GM21367 (cell line): Measurements from ENCODE around the gene USP35.
A peak's percentile ranks its signal among the peaks of the same experiment; 100 is the strongest.
"Not testable (repeated sequence)": the region's sequence is repeated elsewhere in the genome, so short reads cannot be mapped to it uniquely, and the experiment has no call there.

Experiments
- ATAC-seq: cut with Tn5 transposase; IDR thresholded peaks from one replicate; pipeline ENCODE4 v1.9.1; 2021; ENCODE audit not compliant: unreplicated experiment

The USP35 gene

DNA sequence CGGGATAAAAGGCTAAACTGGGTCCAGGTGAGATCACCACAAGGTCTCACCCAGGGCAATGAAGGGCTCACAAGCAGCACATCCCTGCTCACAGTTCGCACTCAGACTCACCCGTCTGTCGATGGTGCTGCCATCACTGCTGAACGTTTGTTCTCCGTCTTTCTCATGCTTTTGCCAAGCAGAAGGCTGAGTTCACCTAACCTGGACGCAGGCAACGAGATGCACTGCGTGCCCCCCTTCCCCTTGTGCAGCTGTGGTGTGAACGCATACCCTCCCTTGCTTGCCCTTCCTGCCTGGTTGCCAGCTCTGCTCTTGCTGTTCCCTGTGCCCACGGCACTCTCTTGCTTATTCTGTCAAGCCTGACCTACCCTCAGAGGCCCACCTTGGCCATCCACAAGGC is 18.3 kb upstream of the USP35 start:
- ATAC-seq, result no peak

- no peak for ATAC-seq
These were observed 17.7 kb upstream of the USP35 start for GRCh38 chr11:78170874-78171549.

DNA sequence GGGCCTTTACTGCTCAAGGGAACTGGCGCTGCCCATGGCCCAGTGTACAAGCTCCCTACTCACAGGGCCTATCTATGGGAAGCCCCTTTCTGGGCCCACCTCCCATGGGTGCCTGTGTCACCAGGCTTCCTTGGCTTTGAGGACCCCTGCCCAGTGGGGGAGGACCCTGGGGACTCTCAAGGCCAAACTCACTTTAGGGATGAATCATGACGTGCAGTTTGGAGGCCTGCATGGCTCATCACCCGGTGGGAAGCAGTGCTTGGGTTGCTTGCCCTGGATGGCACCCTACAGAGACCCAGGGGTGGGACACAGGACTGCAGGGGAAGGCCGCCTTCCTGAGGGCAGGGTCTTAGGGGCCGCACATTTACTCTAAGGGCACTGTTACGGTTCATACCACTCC is 16.8 kb upstream of the USP35 start:
- ATAC-seq, result no peak

DNA sequence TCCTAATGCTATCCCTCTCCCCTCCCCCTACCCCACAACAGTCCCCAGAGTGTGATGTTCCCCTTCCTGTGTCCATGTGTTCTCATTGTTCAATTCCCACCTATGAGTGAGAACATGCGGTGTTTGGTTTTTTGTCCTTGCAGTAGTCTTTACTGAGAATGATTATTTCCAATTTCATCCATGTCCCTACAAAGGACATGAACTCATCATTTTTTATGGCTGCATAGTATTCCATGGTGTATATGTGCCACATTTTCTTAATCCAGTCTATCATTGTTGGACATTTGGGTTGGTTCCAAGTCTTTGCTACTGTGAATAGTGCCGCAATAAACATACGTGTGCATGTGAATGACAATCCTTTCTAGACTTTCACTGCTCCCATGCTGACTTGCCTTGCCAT is 12.9 kb upstream of the USP35 start:
- not testable (repeated sequence) for ATAC-seq

- no peak for ATAC-seq
These were observed 12.0 kb upstream of the USP35 start for GRCh38 chr11:78176605-78177141.

- no peak for ATAC-seq
These were observed 11.5 kb upstream of the USP35 start for GRCh38 chr11:78177216-78177615.

GRCh38 chr11:78179459-78180071 is 9.2 kb upstream of the USP35 start:
- no peak for ATAC-seq

DNA sequence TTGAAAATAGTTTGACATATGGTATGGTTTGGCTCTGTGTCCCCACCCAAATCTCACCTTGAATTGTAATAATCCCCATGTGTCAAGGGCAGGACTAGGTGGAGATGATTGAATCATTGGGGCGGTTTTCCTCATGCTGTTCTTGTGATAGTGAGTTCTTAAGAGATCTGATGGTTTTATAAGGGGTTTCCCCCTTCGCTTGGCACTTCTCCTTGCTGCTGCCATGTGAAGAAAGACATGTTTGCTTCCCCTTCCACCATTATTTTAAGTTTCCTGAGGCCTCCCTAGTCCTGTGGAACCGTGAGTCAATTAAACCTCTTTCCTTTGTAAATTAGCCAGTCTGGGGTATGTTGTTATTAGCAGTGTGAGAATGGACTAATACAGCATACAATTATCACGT is 8.0 kb upstream of the USP35 start:
- ATAC-seq, result no peak

DNA sequence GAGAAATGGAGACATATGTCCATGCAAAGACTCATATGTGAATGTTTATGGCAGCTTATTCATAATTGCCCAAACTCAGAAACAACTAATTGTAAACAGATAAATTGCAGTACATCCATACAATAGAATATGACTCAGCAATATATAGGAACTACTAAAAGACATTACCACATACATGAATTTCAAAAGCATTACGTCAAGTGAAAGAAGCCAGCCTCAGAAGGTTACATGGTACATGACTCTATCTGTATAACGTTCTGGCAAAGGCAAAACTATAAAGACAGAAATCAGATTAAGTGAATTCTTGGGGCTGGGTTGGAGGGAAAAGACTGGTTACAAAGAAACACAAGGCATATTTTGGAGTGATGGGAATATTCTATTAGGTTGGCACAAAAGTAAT is 7.5 kb upstream of the USP35 start:
- no peak for ATAC-seq

GRCh38 chr11:78187366-78188285 is 1.1 kb upstream of the USP35 start:
- peak; percentile 20 for ATAC-seq

GRCh38 chr11:78189174-78189724 is 530 bp downstream of the USP35 start:
- ATAC-seq, result no peak

GRCh38 chr11:78189851-78190250 is 1.1 kb downstream of the USP35 start:
- ATAC-seq, result no peak

GRCh38 chr11:78190374-78190773 is 1.7 kb downstream of the USP35 start:
- no peak for ATAC-seq

DNA sequence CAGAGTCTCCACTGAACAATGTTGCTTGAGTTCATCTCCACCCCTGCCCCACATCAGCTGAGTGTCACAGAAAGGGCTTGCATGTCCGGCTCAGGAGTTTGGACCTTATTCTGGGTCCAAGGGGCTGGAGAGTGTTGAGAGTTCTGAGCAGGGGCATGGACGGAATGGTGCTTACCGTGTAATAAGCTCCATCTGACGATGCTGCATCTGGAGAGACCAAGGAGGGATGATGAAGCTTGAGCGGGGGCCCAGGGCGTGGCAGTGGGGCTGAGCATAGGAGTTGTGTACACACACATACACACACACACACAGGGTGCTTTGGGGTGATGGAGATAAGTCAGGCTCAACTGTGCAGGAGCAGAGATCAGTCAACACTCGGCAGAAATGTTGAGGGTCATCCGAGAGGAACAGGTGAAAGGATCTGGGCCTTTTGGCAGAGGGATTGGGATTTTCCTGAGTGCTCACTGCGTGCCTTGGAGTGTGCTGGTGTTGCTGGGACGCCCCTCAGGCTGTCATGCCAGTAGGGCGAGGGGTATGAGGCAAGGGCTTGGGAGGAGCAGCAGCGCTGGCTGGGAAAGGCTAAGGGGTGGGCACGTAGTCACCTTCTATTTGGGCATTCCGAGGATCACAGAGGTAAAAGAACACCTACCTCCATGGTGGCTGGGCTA is 2.3 kb downstream of the USP35 start:
- no peak for ATAC-seq

DNA sequence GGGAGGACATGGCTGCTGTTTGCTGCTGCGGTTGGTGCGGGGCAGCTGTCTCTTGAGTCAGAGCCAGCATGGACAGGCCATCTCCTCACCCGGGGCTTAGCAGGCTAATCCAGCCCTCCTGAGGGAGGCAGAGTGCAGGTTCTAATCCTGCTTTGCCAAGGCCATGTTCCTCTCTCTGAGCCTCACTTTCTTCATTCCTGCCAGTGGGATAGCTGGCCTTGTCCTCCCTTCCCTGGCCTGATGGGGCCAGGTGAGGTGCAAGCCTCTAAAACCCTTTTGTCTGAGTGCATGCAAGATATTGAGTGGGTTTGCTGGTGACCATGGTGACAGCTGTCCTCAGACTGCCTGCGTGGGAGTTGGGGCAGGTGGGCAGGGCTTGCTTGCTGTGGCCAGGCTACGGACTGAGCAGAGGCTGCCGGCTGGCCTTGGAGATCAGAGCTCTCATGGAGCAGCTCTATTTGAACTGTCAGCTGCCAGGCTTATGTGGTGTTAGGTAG is 3.6 kb downstream of the USP35 start:
- ATAC-seq, result no peak

DNA sequence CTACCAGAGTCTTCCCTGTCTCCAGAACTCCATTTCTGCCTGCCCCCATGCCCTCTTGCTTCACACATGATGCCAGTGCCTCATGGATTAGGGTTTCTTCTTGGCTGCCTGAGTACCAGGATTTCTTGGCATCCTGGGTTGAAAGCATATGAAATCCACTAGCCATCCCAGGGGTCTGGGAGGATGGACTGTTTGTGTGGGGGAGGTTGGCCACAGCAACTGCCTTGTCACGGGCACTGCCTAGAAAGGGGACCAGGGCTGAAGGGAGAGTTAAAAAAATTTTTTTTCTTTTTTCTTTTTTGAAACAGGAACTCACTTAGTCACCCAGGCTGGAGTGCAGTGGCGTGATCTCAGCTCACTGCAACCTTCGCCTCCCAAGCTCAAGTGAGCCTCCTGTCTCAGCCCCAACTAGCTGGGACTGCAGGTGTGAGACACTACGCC is 4.2 kb downstream of the USP35 start:
- no peak for ATAC-seq

GRCh38 chr11:78193806-78194205 is 5.1 kb downstream of the USP35 start:
- ATAC-seq, result no peak

GRCh38 chr11:78194490-78194889 is 5.8 kb downstream of the USP35 start:
- ATAC-seq, result no peak

DNA sequence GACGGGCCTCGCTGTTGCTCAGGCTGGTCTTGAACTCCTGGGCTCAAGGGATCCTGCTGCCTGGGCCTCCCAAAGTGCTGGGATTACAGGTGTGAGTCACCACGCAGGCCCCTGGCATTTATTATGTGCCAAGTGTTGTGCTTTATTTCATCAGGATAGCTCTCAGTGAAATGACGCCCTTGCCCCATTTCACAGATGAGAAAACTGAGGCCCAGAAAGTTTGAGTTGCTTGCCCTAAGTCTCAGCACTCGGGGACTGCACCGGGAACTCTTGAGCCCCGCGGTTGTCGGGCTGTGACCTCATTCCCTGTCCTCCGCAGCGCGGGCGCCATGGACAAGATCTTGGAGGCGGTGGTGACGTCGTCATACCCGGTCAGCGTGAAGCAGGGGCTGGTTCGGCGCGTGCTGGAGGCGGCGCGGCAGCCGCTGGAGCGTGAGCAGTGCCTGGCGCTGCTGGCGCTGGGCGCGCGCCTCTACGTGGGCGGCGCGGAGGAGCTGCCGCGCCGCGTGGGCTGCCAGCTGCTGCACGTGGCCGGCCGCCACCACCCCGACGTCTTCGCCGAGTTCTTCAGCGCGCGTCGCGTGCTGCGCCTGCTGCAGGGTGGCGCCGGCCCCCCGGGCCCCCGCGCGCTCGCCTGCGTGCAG is 7.3 kb downstream of the USP35 start:
- ATAC-seq, result no peak

DNA sequence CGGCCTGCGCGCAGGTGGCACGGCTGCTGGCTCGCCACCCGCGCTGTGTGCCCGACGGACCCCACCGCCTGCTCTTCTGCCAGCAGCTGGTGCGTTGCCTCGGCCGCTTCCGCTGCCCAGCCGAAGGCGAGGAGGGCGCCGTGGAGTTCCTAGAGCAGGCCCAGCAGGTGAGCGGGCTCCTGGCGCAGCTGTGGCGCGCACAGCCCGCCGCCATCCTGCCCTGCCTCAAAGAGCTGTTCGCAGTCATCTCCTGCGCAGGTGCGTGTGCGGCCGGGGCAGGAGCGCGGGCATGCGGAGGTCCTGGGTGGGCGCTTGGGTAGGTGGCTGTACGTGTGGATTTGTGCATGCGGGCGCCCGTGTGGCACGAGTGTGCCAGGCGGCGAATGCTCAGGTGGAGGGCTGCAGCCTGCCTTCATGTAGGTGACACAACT is 8.0 kb downstream of the USP35 start:
- no peak for ATAC-seq
